Activated naive CD8-positive, alpha-beta T cell treated with anti-CD3 and anti-CD28 coated beads, Interleukin-2, amount 10 ng/mL, durations not matched to agents 7 days and 5 days (primary cell): ENCODE measurements around the gene OLFML2A. TPM values are rescaled to one million over a fixed set of nuclear protein-coding genes. Genes with fewer than 3 reads are reported as not detected.

Experiments
- total RNA-seq, 2 experiments: library from RNA; stranded (reverse); gene quantifications; one replicate each; pipeline ENCODE4 v1.2.3, GENCODE V29; 2021

The OLFML2A gene
- total RNA-seq, 2 experiments from 2014 or later, result not detected

Other genes starting within 250 kb of the OLFML2A start
- gene NR6A1, start 5.8 kb upstream of the OLFML2A start, total RNA-seq, result under 1 TPM; 0.06 to 0.11 TPM
- not detected for gene WDR38, start 76.3 kb downstream of the OLFML2A start, total RNA-seq
- 1,000 to 10,000 TPM; 1,398 to 1,411 TPM for gene RPL35, start 84.8 kb downstream of the OLFML2A start, total RNA-seq
- 10 to 100 TPM; 68.2 to 70.2 TPM for gene ARPC5L, start 85.0 kb downstream of the OLFML2A start, total RNA-seq
- 10 to 100 TPM; 23.4 to 26.8 TPM for gene GOLGA1, start 163.9 kb downstream of the OLFML2A start, total RNA-seq